ENCODE data around the gene CSF3. TPM values are rescaled to one million over a fixed set of nuclear protein-coding genes. Genes with fewer than 3 reads are reported as not detected.

Gene CSF3, protein sequence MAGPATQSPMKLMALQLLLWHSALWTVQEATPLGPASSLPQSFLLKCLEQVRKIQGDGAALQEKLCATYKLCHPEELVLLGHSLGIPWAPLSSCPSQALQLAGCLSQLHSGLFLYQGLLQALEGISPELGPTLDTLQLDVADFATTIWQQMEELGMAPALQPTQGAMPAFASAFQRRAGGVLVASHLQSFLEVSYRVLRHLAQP
- 1 to 10 TPM in 2 of 4 donors, not detected in 2; 2.0 to 2.8 TPM for polyA plus RNA-seq
- long read RNA-seq, donor 1: 0 reads
- long read RNA-seq, donor 2: 0 reads
- long read RNA-seq, donor 3: 0 reads
- long read RNA-seq, donor 4: 0 reads
- long read RNA-seq, donor 5: 0 reads
- long read RNA-seq, donor 6: 0 reads
- long read RNA-seq, donor 7, partial matches to known transcripts: 0 of 1 reads
- long read RNA-seq, donor 7, other reads (novel, unspliced or antisense): 0 of 1 reads
- long read RNA-seq, donor 8: 0 reads
- long read RNA-seq, donor 9: 0 reads
- long read RNA-seq, donor 10: 0 reads

DNA sequence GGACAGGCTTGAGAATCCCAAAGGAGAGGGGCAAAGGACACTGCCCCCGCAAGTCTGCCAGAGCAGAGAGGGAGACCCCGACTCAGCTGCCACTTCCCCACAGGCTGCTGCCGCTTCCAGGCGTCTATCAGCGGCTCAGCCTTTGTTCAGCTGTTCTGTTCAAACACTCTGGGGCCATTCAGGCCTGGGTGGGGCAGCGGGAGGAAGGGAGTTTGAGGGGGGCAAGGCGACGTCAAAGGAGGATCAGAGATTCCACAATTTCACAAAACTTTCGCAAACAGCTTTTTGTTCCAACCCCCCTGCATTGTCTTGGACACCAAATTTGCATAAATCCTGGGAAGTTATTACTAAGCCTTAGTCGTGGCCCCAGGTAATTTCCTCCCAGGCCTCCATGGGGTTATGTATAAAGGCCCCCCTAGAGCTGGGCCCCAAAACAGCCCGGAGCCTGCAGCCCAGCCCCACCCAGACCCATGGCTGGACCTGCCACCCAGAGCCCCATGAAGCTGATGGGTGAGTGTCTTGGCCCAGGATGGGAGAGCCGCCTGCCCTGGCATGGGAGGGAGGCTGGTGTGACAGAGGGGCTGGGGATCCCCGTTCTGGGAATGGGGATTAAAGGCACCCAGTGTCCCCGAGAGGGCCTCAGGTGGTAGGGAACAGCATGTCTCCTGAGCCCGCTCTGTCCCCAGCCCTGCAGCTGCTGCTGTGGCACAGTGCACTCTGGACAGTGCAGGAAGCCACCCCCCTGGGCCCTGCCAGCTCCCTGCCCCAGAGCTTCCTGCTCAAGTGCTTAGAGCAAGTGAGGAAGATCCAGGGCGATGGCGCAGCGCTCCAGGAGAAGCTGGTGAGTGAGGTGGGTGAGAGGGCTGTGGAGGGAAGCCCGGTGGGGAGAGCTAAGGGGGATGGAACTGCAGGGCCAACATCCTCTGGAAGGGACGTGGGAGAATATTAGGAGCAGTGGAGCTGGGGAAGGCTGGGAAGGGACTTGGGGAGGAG lies at the start of gene CSF3:
Gene CSF3, plus strand, starts transcription at position 436 of the 993 bp plus-strand sequence. Its CDS starts 35 bp downstream, at position 471.
- no peak within 1 kb of the TSS for H3K4me3 ChIP-seq (ENCODE audit: low read depth in 1 of 3, low read length in 3 of 3)
- no peak for FAIRE-seq

DNA sequence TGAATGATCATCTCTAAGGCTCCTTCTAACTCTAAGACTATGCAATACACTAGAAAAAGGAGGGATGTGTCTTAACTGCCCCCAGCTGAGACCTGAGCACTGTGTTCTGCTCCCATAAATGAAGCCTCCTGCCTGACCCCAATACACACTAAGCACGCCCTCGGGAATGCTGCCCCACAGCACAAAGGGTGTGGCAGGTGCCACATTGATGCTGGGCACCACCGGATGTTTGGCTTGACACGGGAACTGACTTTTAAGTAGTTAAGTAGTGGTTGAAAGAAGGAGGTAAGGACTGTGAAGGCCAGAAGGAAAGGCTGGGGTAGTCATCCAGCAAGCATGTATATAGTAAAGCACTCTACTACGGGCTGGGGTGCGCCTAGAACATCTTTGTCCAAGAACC lies 48.5 kb upstream of the CSF3 start:
- Histone ChIP-seq H3K27ac (ENCODE audit: low read depth in 1 of 3, low read length in 2 of 3) (no peak overlapping the region), H3K27me3 (ENCODE audit: control insufficient read depth in 3 of 3, insufficient read depth in 3 of 3, low read length in 3 of 3) (peaks cover 0 to 3% (median 0%) of the 10 kb centered on the region in 3 donors), H3K36me3 (ENCODE audit: control insufficient read depth in 3 of 3, insufficient read depth in 2 of 3, low read depth in 1 of 3, low read length in 3 of 3) (no peaks in the 10 kb centered on the region), H3K4me1 (ENCODE audit: control insufficient read depth in 3 of 3, insufficient read depth in 2 of 3, low read depth in 1 of 3, low read length in 2 of 3) (peaks cover 0 to 25% (median 0%) of the 10 kb centered on the region in 3 donors), H3K4me3 (ENCODE audit: low read depth in 1 of 3, low read length in 3 of 3) (no peak overlapping the region), H3K9me3 (ENCODE audit: control insufficient read depth in 2 of 2, insufficient read depth in 1 of 2, low read depth in 1 of 2, low read length in 1 of 2) (no peaks in the 10 kb centered on the region)
- FAIRE-seq (no peak), DNase-seq (no peak)
- 59 to 80% (median 79%) methylated on average over 6 of the region's 6 CpGs for WGBS, 3 donors

More for the DNA sequence above, at the start of gene CSF3:
- peak; percentile 54 to 59 for DNase-seq
- Histone ChIP-seq H3K9me3 (ENCODE audit: control insufficient read depth in 2 of 2, insufficient read depth in 1 of 2, low read depth in 1 of 2, low read length in 1 of 2) (no peaks in the 10 kb centered on the region), H3K4me1 (ENCODE audit: control insufficient read depth in 3 of 3, insufficient read depth in 2 of 3, low read depth in 1 of 3, low read length in 2 of 3) (peaks cover 0 to 16% (median 0%) of the 10 kb centered on the region in 3 donors), H3K36me3 (ENCODE audit: control insufficient read depth in 3 of 3, insufficient read depth in 2 of 3, low read depth in 1 of 3, low read length in 3 of 3) (peaks cover 6 to 33% (median 7%) of the 10 kb centered on the region in 3 donors), H3K27me3 (ENCODE audit: control insufficient read depth in 3 of 3, insufficient read depth in 3 of 3, low read length in 3 of 3) (no peaks in the 10 kb centered on the region), H3K27ac (ENCODE audit: low read depth in 1 of 3, low read length in 2 of 3) (peak within 1 kb of the TSS in 1 of 3 donors; percentile 7)
- 11 to 47% (median 28%) methylated on average over 19 to 20 of the region's 20 CpGs for WGBS, 3 donors

DNA sequence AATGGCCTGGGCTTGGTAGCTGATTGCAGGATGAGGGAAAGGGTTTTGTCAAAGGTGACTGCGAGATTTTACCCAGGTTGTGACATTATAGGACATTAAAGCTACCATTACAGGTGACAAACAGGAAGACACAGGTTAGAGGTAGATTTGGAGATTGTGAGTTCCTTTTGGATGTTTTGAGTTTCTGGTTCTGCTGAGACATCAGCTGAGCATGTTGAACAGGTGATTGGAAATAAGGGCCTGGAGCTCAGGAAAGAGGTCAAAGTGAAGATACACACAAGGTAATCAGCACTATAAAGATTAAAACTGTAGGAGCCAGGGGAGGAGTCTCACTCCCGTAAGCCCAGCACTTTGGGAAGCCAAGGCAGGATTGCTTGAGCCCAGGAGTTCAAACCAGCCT lies 46.5 kb upstream of the CSF3 start:
- Histone ChIP-seq H3K4me1 (ENCODE audit: control insufficient read depth in 3 of 3, insufficient read depth in 2 of 3, low read depth in 1 of 3, low read length in 2 of 3) (peaks cover 0 to 25% (median 0%) of the 10 kb centered on the region in 3 donors), H3K27ac (ENCODE audit: low read depth in 1 of 3, low read length in 2 of 3) (peak overlapping the region in 1 of 3 donors; percentile 16), H3K4me3 (ENCODE audit: low read depth in 1 of 3, low read length in 3 of 3) (no peak overlapping the region), H3K36me3 (ENCODE audit: control insufficient read depth in 3 of 3, insufficient read depth in 2 of 3, low read depth in 1 of 3, low read length in 3 of 3) (no peaks in the 10 kb centered on the region), H3K27me3 (ENCODE audit: control insufficient read depth in 3 of 3, insufficient read depth in 3 of 3, low read length in 3 of 3) (peaks cover 0 to 3% (median 0%) of the 10 kb centered on the region in 3 donors), H3K9me3 (ENCODE audit: control insufficient read depth in 2 of 2, insufficient read depth in 1 of 2, low read depth in 1 of 2, low read length in 1 of 2) (no peaks in the 10 kb centered on the region)
- FAIRE-seq (no peak), DNase-seq (peak; percentile 26 to 30)
- 50 to 72% (median 57%) methylated on average over 2 of the region's 2 CpGs for WGBS, 3 donors

- peaks cover 0 to 3% (median 0%) of the 10 kb centered on the region in 3 donors for H3K27me3 ChIP-seq (ENCODE audit: control insufficient read depth in 3 of 3, insufficient read depth in 3 of 3, low read length in 3 of 3)
- WGBS, 3 donors: 76 to 84% (median 82%) methylated on average over 6 of the region's 6 CpGs
- peaks cover 0 to 25% (median 0%) of the 10 kb centered on the region in 3 donors for H3K4me1 ChIP-seq (ENCODE audit: control insufficient read depth in 3 of 3, insufficient read depth in 2 of 3, low read depth in 1 of 3, low read length in 2 of 3)
- H3K27ac ChIP-seq (ENCODE audit: low read depth in 1 of 3, low read length in 2 of 3): no peak overlapping the region
- H3K4me3 ChIP-seq (ENCODE audit: low read depth in 1 of 3, low read length in 3 of 3): no peak overlapping the region
- FAIRE-seq: no peak
- no peaks in the 10 kb centered on the region for H3K36me3 ChIP-seq (ENCODE audit: control insufficient read depth in 3 of 3, insufficient read depth in 2 of 3, low read depth in 1 of 3, low read length in 3 of 3)
- DNase-seq: no peak
- H3K9me3 ChIP-seq (ENCODE audit: control insufficient read depth in 2 of 2, insufficient read depth in 1 of 2, low read depth in 1 of 2, low read length in 1 of 2): no peaks in the 10 kb centered on the region
Measured at GRCh38 chr17:39969375-39969774, 45.9 kb upstream of the CSF3 start.

GRCh38 chr17:39970157-39970692 lies 45.0 kb upstream of the CSF3 start:
- DNase-seq (peak; percentile 83 to 91), FAIRE-seq (no peak)
- H3K9me3 ChIP-seq (ENCODE audit: control insufficient read depth in 2 of 2, insufficient read depth in 1 of 2, low read depth in 1 of 2, low read length in 1 of 2): no peaks in the 10 kb centered on the region
- peaks cover 0 to 25% (median 0%) of the 10 kb centered on the region in 3 donors for H3K4me1 ChIP-seq (ENCODE audit: control insufficient read depth in 3 of 3, insufficient read depth in 2 of 3, low read depth in 1 of 3, low read length in 2 of 3)
- no peaks in the 10 kb centered on the region for H3K36me3 ChIP-seq (ENCODE audit: control insufficient read depth in 3 of 3, insufficient read depth in 2 of 3, low read depth in 1 of 3, low read length in 3 of 3)
- H3K4me3 ChIP-seq (ENCODE audit: low read depth in 1 of 3, low read length in 3 of 3): no peak overlapping the region
- peaks cover 0 to 3% (median 0%) of the 10 kb centered on the region in 3 donors for H3K27me3 ChIP-seq (ENCODE audit: control insufficient read depth in 3 of 3, insufficient read depth in 3 of 3, low read length in 3 of 3)
- H3K27ac ChIP-seq (ENCODE audit: low read depth in 1 of 3, low read length in 2 of 3): peak overlapping the region in 1 of 3 donors; percentile 41
- 52 to 61% (median 54%) methylated on average over 7 of the region's 7 CpGs for WGBS, 3 donors

DNA sequence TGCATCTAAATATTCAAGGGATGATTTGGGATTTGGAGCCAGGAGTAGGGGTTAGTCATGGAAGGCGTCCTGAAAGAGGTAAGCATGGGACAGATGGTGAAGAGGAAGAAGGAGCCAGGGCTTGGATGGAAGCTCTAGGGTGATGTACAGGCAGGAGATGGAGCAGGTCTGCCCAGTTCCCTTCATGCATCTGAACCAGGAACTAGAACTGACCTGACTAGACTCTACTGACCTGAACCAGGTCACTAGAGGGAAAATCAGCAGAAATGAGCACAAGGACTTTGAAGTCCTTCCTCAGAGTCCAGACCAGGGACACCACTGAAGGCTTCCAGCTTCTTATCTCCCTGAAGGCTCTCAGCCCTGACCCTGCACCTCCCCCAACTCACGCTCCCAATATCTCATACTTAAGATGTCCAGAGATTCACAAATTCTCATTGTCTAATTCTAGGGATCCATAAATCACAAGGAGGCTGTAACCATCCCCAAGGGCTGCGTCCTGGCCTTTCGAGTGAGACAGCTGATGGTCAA lies 44.1 kb upstream of the CSF3 start:
- DNase-seq: no peak
- no peak for FAIRE-seq
- no peak overlapping the region for H3K27ac ChIP-seq (ENCODE audit: low read depth in 1 of 3, low read length in 2 of 3)
- H3K4me1 ChIP-seq (ENCODE audit: control insufficient read depth in 3 of 3, insufficient read depth in 2 of 3, low read depth in 1 of 3, low read length in 2 of 3): peaks cover 0 to 25% (median 0%) of the 10 kb centered on the region in 3 donors
- WGBS, 3 donors: 89 to 94% (median 92%) methylated on average over 4 of the region's 4 CpGs
- no peak overlapping the region for H3K4me3 ChIP-seq (ENCODE audit: low read depth in 1 of 3, low read length in 3 of 3)
- no peaks in the 10 kb centered on the region for H3K36me3 ChIP-seq (ENCODE audit: control insufficient read depth in 3 of 3, insufficient read depth in 2 of 3, low read depth in 1 of 3, low read length in 3 of 3)
- no peaks in the 10 kb centered on the region for H3K9me3 ChIP-seq (ENCODE audit: control insufficient read depth in 2 of 2, insufficient read depth in 1 of 2, low read depth in 1 of 2, low read length in 1 of 2)
- H3K27me3 ChIP-seq (ENCODE audit: control insufficient read depth in 3 of 3, insufficient read depth in 3 of 3, low read length in 3 of 3): peaks cover 0 to 3% (median 0%) of the 10 kb centered on the region in 3 donors

DNA sequence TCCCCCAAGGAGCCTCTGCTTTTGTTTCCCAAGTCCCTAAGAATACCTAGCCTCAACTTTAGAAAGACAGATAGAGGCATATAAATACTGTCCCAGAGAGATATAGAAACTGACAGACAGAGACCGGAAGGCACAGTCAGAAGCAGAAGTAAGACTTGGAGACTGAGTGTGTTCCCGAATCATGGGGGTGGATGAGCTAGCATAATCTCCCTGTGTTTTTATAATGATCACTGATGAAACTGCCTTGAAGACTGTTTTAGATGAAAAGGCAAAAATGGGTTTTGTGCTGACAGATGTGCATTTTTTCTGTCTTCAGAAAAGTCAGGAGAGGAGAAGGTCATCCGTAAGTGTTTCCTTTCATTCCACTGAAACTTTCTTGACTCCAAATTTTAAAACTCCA lies 43.0 kb upstream of the CSF3 start:
- FAIRE-seq: no peak
- peaks cover 0 to 4% (median 0%) of the 10 kb centered on the region in 3 donors for H3K27me3 ChIP-seq (ENCODE audit: control insufficient read depth in 3 of 3, insufficient read depth in 3 of 3, low read length in 3 of 3)
- H3K4me1 ChIP-seq (ENCODE audit: control insufficient read depth in 3 of 3, insufficient read depth in 2 of 3, low read depth in 1 of 3, low read length in 2 of 3): peaks cover 0 to 25% (median 0%) of the 10 kb centered on the region in 3 donors
- H3K36me3 ChIP-seq (ENCODE audit: control insufficient read depth in 3 of 3, insufficient read depth in 2 of 3, low read depth in 1 of 3, low read length in 3 of 3): no peaks in the 10 kb centered on the region
- H3K4me3 ChIP-seq (ENCODE audit: low read depth in 1 of 3, low read length in 3 of 3): no peak overlapping the region
- no peaks in the 10 kb centered on the region for H3K9me3 ChIP-seq (ENCODE audit: control insufficient read depth in 2 of 2, insufficient read depth in 1 of 2, low read depth in 1 of 2, low read length in 1 of 2)
- no peak overlapping the region for H3K27ac ChIP-seq (ENCODE audit: low read depth in 1 of 3, low read length in 2 of 3)
- no peak for DNase-seq
- 48 to 58% (median 56%) methylated on average over 3 of the region's 3 CpGs for WGBS, 3 donors
